ENCODE results near the gene NMUR1.

The NMUR1 gene

DNA sequence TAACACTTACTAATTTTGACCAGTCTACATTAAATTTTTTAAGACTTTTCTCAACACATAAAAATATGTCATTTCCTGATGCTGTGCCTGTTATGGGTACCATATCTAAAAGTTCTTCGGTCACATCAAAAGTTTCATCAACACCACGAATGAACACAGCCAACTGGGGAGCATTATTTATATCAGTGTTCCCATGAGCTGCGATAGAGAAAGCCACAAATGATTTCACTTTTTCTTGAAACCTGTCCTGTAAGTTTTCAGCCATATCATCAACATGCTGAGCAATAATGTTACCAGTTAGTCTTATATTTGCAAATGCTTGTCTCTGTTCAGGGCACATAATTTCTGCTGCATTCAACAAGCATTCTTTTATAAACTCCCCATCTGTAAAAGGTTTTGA, 35.6 kb downstream of the NMUR1 start:
- no peak for TF ChIP-seq EZH2 (IDR thresholded peaks at IDR 0.05; ENCODE audit: borderline replicate concordance, low read length)
- TF ChIP-seq, protein P1, sequence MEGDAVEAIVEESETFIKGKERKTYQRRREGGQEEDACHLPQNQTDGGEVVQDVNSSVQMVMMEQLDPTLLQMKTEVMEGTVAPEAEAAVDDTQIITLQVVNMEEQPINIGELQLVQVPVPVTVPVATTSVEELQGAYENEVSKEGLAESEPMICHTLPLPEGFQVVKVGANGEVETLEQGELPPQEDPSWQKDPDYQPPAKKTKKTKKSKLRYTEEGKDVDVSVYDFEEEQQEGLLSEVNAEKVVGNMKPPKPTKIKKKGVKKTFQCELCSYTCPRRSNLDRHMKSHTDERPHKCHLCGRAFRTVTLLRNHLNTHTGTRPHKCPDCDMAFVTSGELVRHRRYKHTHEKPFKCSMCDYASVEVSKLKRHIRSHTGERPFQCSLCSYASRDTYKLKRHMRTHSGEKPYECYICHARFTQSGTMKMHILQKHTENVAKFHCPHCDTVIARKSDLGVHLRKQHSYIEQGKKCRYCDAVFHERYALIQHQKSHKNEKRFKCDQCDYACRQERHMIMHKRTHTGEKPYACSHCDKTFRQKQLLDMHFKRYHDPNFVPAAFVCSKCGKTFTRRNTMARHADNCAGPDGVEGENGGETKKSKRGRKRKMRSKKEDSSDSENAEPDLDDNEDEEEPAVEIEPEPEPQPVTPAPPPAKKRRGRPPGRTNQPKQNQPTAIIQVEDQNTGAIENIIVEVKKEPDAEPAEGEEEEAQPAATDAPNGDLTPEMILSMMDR (IDR thresholded peaks at IDR 0.05; ENCODE audit: low read length), result no peak

DNA sequence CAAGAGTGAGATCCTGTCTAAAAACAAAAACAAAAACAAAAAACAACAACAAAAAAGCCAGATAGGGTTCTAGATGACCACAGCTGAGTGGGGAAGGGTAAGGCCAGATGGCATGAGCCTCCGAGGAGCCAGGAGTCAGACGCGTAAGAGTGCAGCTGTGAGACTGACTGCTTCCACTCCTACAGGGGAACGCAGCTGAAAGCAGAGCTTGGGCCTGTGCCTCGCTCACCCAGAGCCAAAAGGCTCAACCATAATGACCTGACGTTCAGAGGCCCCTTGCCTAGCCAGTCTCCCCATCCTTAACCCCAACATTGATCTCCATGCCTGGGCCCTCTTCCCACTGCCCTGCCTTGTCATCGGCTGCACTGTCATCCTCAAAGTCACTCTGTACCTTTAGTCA, 39.4 kb downstream of the NMUR1 start:
- Histone ChIP-seq H3K9ac (ENCODE audit: low read length) (no peak overlapping the region), H3K27ac (ENCODE audit: low read depth, low read length, poor library complexity, severe bottlenecking) (no peak overlapping the region), H4K20me1 (ENCODE audit: insufficient read depth, low read length) (no peaks in the 10 kb centered on the region), H3F3A (ENCODE audit: insufficient read depth, low read length) (no peaks in the 10 kb centered on the region), H3K36me3 (ENCODE audit: insufficient read depth, low read length) (no peaks in the 10 kb centered on the region), H3K9me3 (ENCODE audit: low read length) (no peaks in the 10 kb centered on the region), H3K27me3 (ENCODE audit: insufficient read depth, low read length) (no peaks in the 10 kb centered on the region; the same call in 1 of the 2 replicates), H3K4me3 (ENCODE audit: low read depth, low read length, poor library complexity, severe bottlenecking) (no peak overlapping the region), H3K4me1 (ENCODE audit: insufficient read depth, low read length, severe bottlenecking) (no peaks in the 10 kb centered on the region), H3K4me2 (ENCODE audit: low read length) (no peak overlapping the region), H3K9me2 (ENCODE audit: low read depth, low read length) (no peaks in the 10 kb centered on the region), H2AFZ (ENCODE audit: low read length) (no peak overlapping the region), H3K79me2 (ENCODE audit: insufficient read depth, low read length) (no peaks in the 10 kb centered on the region)
- TF ChIP-seq EZH2 (IDR thresholded peaks at IDR 0.05; ENCODE audit: borderline replicate concordance, low read length), result no peak
- TF ChIP-seq, protein P1 (IDR thresholded peaks at IDR 0.05; ENCODE audit: low read length), result no peak

More for the DNA sequence above, 35.6 kb downstream of the NMUR1 start:
- Histone ChIP-seq H3K9me3 (ENCODE audit: low read length) (no peaks in the 10 kb centered on the region), H3K4me3 (ENCODE audit: low read depth, low read length, poor library complexity, severe bottlenecking) (no peak overlapping the region), H3F3A (ENCODE audit: insufficient read depth, low read length) (no peaks in the 10 kb centered on the region), H3K36me3 (ENCODE audit: insufficient read depth, low read length) (no peaks in the 10 kb centered on the region), H3K79me2 (ENCODE audit: insufficient read depth, low read length) (no peaks in the 10 kb centered on the region), H3K9me2 (ENCODE audit: low read depth, low read length) (no peaks in the 10 kb centered on the region), H3K4me1 (ENCODE audit: insufficient read depth, low read length, severe bottlenecking) (no peaks in the 10 kb centered on the region), H3K27ac (ENCODE audit: low read depth, low read length, poor library complexity, severe bottlenecking) (no peak overlapping the region), H3K27me3 (ENCODE audit: insufficient read depth, low read length) (no peaks in the 10 kb centered on the region; the same call in 1 of the 2 replicates), H2AFZ (ENCODE audit: low read length) (no peak overlapping the region), H3K9ac (ENCODE audit: low read length) (no peak overlapping the region), H3K4me2 (ENCODE audit: low read length) (no peak overlapping the region), H4K20me1 (ENCODE audit: insufficient read depth, low read length) (no peaks in the 10 kb centered on the region)

DNA sequence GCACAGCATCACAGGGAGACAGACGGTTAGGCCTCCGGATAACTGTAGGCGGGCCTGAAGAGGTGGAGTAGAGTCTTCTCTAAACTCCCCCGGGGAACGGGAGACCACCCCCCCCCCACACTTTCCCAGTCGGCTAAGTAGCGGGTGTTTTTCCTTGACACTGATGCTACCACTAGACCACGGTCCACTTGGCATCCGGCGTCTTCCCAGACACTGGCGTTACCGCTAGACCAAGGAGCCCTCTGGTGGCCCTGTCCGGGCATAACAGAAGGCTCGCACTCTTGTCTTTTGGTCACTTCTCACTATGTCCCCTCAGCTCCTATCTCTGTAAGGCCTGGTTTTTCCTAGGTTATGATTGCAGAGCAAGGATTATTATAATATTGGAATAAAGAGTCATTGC, 40.3 kb downstream of the NMUR1 start:
- H3K79me2 ChIP-seq (ENCODE audit: insufficient read depth, low read length), result no peaks in the 10 kb centered on the region
- no peak overlapping the region for H2AFZ ChIP-seq (ENCODE audit: low read length)
- TF ChIP-seq, protein P1 (IDR thresholded peaks at IDR 0.05; ENCODE audit: low read length), result peak; percentile 50; the same call in 1 of the 2 replicates
- TF ChIP-seq EZH2 (IDR thresholded peaks at IDR 0.05; ENCODE audit: borderline replicate concordance, low read length), result no peak
- H3K27me3 ChIP-seq (ENCODE audit: insufficient read depth, low read length), result no peaks in the 10 kb centered on the region; the same call in 1 of the 2 replicates
- H3K9me2 ChIP-seq (ENCODE audit: low read depth, low read length), result no peaks in the 10 kb centered on the region
- H3K4me1 ChIP-seq (ENCODE audit: insufficient read depth, low read length, severe bottlenecking), result no peaks in the 10 kb centered on the region
- H3K36me3 ChIP-seq (ENCODE audit: insufficient read depth, low read length), result no peaks in the 10 kb centered on the region
- no peaks in the 10 kb centered on the region for H3F3A ChIP-seq (ENCODE audit: insufficient read depth, low read length)
- H3K9ac ChIP-seq (ENCODE audit: low read length), result no peak overlapping the region
- no peak overlapping the region for H3K4me2 ChIP-seq (ENCODE audit: low read length)
- H3K27ac ChIP-seq (ENCODE audit: low read depth, low read length, poor library complexity, severe bottlenecking), result no peak overlapping the region
- H3K9me3 ChIP-seq (ENCODE audit: low read length), result no peaks in the 10 kb centered on the region
- H4K20me1 ChIP-seq (ENCODE audit: insufficient read depth, low read length), result no peaks in the 10 kb centered on the region
- H3K4me3 ChIP-seq (ENCODE audit: low read depth, low read length, poor library complexity, severe bottlenecking), result no peak overlapping the region

Measured in OCI-LY1 (cell line).